Measurements from ENCODE around the gene PIBF1.
"Not testable (repeated sequence)": the region's sequence is repeated elsewhere in the genome, so short reads cannot be mapped to it uniquely, and the experiment has no call there.

PIBF1 gene

GRCh38 chr13:72788831-72789230 lies 6.9 kb downstream of the PIBF1 start:
- Mint-ChIP-seq H3K9me3 (no peaks in the 10 kb centered on the region), H3K27ac (no peak overlapping the region), H3K27me3 (ENCODE audit: low read depth, poor library complexity) (no peaks in the 10 kb centered on the region), H3K4me1 (peaks cover 18% of the 10 kb centered on the region), H3K4me3 (no peak overlapping the region), H3K36me3 (ENCODE audit: low read depth) (peaks cover 60% of the 10 kb centered on the region)
- no peak for TF ChIP-seq CTCF (IDR thresholded peaks at IDR 0.05)
- no peak for DNase-seq

GRCh38 chr13:72792640-72793039 lies 10.7 kb downstream of the PIBF1 start:
- H3K9me3 Mint-ChIP-seq = no peaks in the 10 kb centered on the region
- no peak overlapping the region for H3K27ac Mint-ChIP-seq
- no peaks in the 10 kb centered on the region for H3K27me3 Mint-ChIP-seq (ENCODE audit: low read depth, poor library complexity)
- no peaks in the 10 kb centered on the region for H3K4me1 Mint-ChIP-seq
- no peak for DNase-seq
- peaks cover 69% of the 10 kb centered on the region for H3K36me3 Mint-ChIP-seq (ENCODE audit: low read depth)
- H3K4me3 Mint-ChIP-seq = no peak overlapping the region
- TF ChIP-seq CTCF (IDR thresholded peaks at IDR 0.05) = no peak

GRCh38 chr13:72798817-72799216 lies 16.9 kb downstream of the PIBF1 start:
- no peak for DNase-seq
- H3K27me3 Mint-ChIP-seq (ENCODE audit: low read depth, poor library complexity) = no peaks in the 10 kb centered on the region
- H3K4me3 Mint-ChIP-seq = no peak overlapping the region
- TF ChIP-seq CTCF (IDR thresholded peaks at IDR 0.05) = no peak
- peaks cover 60% of the 10 kb centered on the region for H3K36me3 Mint-ChIP-seq (ENCODE audit: low read depth)
- no peak overlapping the region for H3K27ac Mint-ChIP-seq
- no peaks in the 10 kb centered on the region for H3K4me1 Mint-ChIP-seq
- H3K9me3 Mint-ChIP-seq = no peaks in the 10 kb centered on the region

GRCh38 chr13:72804301-72804700 lies 22.4 kb downstream of the PIBF1 start:
- DNase-seq = no peak

GRCh38 chr13:72805676-72806346 lies 23.9 kb downstream of the PIBF1 start:
- Mint-ChIP-seq H3K9me3 (peaks cover 4% of the 10 kb centered on the region), H3K4me3 (no peak overlapping the region), H3K4me1 (no peaks in the 10 kb centered on the region), H3K27ac (no peak overlapping the region), H3K36me3 (ENCODE audit: low read depth) (peaks cover 52% of the 10 kb centered on the region), H3K27me3 (ENCODE audit: low read depth, poor library complexity) (no peaks in the 10 kb centered on the region)
- no peak for TF ChIP-seq CTCF (IDR thresholded peaks at IDR 0.05)
- no peak for DNase-seq

More at GRCh38 chr13:72804301-72804700, 22.4 kb downstream of the PIBF1 start:
- Mint-ChIP-seq H3K4me1 (no peaks in the 10 kb centered on the region), H3K4me3 (no peak overlapping the region), H3K9me3 (peaks cover 4% of the 10 kb centered on the region), H3K27ac (peak overlapping the region; percentile 80), H3K36me3 (ENCODE audit: low read depth) (peaks cover 58% of the 10 kb centered on the region), H3K27me3 (ENCODE audit: low read depth, poor library complexity) (no peaks in the 10 kb centered on the region)
- no peak for TF ChIP-seq CTCF (IDR thresholded peaks at IDR 0.05)

- H3K9me3 Mint-ChIP-seq; DNase-seq; H3K27me3 Mint-ChIP-seq (ENCODE audit: low read depth, poor library complexity); H3K4me3 Mint-ChIP-seq; H3K4me1 Mint-ChIP-seq; H3K27ac Mint-ChIP-seq: not testable (repeated sequence)
- H3K36me3 Mint-ChIP-seq (ENCODE audit: low read depth) = peaks cover 49% of the 10 kb centered on the region
These were observed 24.6 kb downstream of the PIBF1 start for GRCh38 chr13:72806514-72806913.

All from nephron progenitor cell (in vitro differentiated cells).